ENCODE measurements around the gene CCDC57. TPM values are rescaled to one million over a fixed set of nuclear protein-coding genes. Genes with fewer than 3 reads are reported as not detected.
A peak's percentile ranks its signal among the peaks of the same experiment; 100 is the strongest.

The CCDC57 gene
- total RNA-seq, 1 donor from 2014 or later: 15.0 TPM

DNA sequence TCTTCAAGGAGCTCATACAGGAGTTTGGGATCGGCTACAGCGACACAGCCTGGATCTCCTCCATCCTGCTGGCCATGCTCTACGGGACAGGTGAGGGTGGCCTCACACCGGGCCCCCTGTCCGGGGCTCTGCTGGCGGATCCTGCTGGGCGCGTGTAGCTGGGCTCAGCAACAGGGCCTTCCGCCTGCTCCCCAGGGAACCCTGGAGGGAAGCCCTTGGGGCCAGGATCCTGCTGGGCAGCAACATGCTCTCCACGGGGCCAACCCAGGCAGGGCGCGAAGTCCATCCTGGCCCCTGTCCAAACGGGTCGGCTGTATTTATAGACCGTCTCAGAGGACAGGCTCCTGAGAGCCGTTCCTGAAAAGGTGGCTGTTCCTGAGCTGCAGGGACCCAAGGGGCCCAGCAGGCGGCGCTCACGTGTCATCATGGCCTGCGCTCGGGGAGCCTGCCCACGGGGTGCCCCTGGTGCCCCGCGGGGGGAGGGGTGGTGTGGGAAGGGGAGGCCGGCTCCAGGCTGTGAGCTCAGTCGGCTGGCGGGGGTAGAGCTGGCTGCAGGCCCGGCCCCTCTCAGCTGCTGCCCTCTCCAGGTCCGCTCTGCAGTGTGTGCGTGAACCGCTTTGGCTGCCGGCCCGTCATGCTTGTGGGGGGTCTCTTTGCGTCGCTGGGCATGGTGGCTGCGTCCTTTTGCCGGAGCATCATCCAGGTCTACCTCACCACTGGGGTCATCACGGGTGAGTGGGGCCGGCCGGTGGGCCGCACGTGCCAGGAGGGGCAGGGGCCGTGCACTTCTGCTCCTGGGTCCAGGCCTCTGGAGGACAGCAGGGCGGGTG is 23.7 kb upstream of the CCDC57 start:
- H3K9ac ChIP-seq: no peak overlapping the region
- H3K4me1 Mint-ChIP-seq: peaks cover 5% of the 10 kb centered on the region
- peak; percentile 86 for DNase-seq (ENCODE audit: low spot score)
- no peak overlapping the region for H3K27ac ChIP-seq
- TF ChIP-seq, protein P1, sequence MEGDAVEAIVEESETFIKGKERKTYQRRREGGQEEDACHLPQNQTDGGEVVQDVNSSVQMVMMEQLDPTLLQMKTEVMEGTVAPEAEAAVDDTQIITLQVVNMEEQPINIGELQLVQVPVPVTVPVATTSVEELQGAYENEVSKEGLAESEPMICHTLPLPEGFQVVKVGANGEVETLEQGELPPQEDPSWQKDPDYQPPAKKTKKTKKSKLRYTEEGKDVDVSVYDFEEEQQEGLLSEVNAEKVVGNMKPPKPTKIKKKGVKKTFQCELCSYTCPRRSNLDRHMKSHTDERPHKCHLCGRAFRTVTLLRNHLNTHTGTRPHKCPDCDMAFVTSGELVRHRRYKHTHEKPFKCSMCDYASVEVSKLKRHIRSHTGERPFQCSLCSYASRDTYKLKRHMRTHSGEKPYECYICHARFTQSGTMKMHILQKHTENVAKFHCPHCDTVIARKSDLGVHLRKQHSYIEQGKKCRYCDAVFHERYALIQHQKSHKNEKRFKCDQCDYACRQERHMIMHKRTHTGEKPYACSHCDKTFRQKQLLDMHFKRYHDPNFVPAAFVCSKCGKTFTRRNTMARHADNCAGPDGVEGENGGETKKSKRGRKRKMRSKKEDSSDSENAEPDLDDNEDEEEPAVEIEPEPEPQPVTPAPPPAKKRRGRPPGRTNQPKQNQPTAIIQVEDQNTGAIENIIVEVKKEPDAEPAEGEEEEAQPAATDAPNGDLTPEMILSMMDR (IDR thresholded peaks at IDR 0.05): peak; percentile 89
- TF ChIP-seq EZH2phosphoT487 (IDR thresholded peaks at IDR 0.05): no peak
- no peaks in the 10 kb centered on the region for H3K79me2 ChIP-seq (ENCODE audit: low read depth)
- no peaks in the 10 kb centered on the region for H3K36me3 ChIP-seq
- no peak overlapping the region for H3K4me2 ChIP-seq
- H3K36me3 Mint-ChIP-seq: peaks cover 1% of the 10 kb centered on the region
- no peaks in the 10 kb centered on the region for H3K9me3 Mint-ChIP-seq
- H3K9me3 ChIP-seq (ENCODE audit: low read depth): no peaks in the 10 kb centered on the region
- peaks cover 6% of the 10 kb centered on the region for H3K27me3 Mint-ChIP-seq (ENCODE audit: insufficient read depth, low read depth)
- peaks cover 88% of the 10 kb centered on the region for H4K20me1 ChIP-seq (ENCODE audit: low read depth)
- H3K4me3 Mint-ChIP-seq: no peak overlapping the region
- no peak overlapping the region for H3K27ac Mint-ChIP-seq
- H3K4me3 ChIP-seq: no peak overlapping the region
- H3F3A ChIP-seq (ENCODE audit: low read depth): peaks cover 25% of the 10 kb centered on the region
- H3K27me3 ChIP-seq: peaks cover 12% of the 10 kb centered on the region
- peaks cover 25% of the 10 kb centered on the region for H3K4me1 ChIP-seq
- H2AFZ ChIP-seq (replicated peaks): no peak overlapping the region

DNA sequence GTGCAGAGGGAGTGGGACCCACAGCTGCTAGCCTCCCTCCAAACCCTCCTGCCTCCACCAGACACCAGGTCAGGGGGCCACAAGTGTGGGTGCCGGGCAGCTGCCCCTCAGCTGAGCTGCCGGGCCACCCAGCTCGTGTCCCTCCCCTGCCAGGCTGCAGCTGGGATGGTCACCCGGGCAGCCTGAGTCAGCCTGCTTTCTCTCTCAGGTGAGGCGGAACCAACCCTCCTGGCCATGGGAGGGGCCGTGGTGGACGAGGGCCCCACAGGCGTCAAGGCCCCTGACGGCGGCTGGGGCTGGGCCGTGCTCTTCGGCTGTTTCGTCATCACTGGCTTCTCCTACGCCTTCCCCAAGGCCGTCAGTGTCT is 23.1 kb upstream of the CCDC57 start:
- Mint-ChIP-seq H3K4me1 (peaks cover 5% of the 10 kb centered on the region), H3K9me3 (no peaks in the 10 kb centered on the region), H3K27me3 (ENCODE audit: insufficient read depth, low read depth) (peaks cover 6% of the 10 kb centered on the region), H3K4me3 (no peak overlapping the region), H3K27ac (no peak overlapping the region), H3K36me3 (peaks cover 1% of the 10 kb centered on the region)
- H3K9me3 ChIP-seq (ENCODE audit: low read depth): no peaks in the 10 kb centered on the region
- H3K79me2 ChIP-seq (ENCODE audit: low read depth): no peaks in the 10 kb centered on the region
- DNase-seq (ENCODE audit: low spot score): no peak
- no peak overlapping the region for H3K9ac ChIP-seq
- peaks cover 82% of the 10 kb centered on the region for H4K20me1 ChIP-seq (ENCODE audit: low read depth)
- peaks cover 25% of the 10 kb centered on the region for H3K4me1 ChIP-seq
- H3K36me3 ChIP-seq: no peaks in the 10 kb centered on the region
- H3K27me3 ChIP-seq: peaks cover 18% of the 10 kb centered on the region
- no peak overlapping the region for H2AFZ ChIP-seq (replicated peaks)
- H3K4me2 ChIP-seq: no peak overlapping the region
- H3K4me3 ChIP-seq: no peak overlapping the region
- peaks cover 27% of the 10 kb centered on the region for H3F3A ChIP-seq (ENCODE audit: low read depth)
- no peak overlapping the region for H3K27ac ChIP-seq
- TF ChIP-seq EZH2 (IDR thresholded peaks at IDR 0.05): no peak

DNA sequence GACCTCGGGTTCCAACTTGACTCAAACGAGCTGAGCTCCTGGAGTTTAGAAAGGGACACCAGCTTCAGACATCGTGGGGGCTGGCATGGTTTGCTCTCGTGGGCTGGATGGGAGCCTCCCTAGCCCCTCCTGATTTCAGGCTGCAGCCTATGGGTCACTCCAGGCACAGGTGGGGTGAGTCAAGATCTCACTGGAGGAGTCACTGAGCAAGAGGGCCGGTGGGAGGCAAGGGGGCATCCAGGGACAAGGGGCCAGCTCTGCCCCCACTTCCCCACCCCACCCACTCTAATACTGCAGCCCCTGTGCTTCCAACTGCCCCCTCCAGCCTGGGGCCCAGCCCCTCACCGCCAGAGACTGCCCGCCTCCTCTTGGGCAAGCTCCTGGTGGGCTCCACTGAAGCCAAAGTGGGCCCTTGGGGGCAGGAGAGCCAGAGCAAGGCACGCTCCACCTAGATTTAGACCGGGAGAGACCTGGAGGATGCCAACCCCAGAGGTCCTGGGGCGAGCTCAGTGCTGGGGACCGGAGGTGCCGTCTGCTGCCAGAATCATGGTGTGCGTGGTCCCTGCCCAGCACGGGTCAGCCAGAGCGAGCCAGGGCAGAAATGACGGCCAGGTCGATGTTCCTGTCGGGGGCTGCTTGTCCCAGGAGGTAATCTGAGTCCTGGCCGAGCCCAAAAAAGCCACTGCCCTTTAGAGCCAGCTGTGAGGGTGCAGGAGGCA is 22.6 kb upstream of the CCDC57 start:
- H3K9me3 Mint-ChIP-seq: no peaks in the 10 kb centered on the region
- H3K4me1 ChIP-seq: peaks cover 25% of the 10 kb centered on the region
- H3K9me3 ChIP-seq (ENCODE audit: low read depth): no peaks in the 10 kb centered on the region
- H3K4me3 Mint-ChIP-seq: no peak overlapping the region
- peaks cover 7% of the 10 kb centered on the region for H3K27me3 Mint-ChIP-seq (ENCODE audit: insufficient read depth, low read depth)
- H3K36me3 Mint-ChIP-seq: peaks cover 1% of the 10 kb centered on the region
- peaks cover 82% of the 10 kb centered on the region for H4K20me1 ChIP-seq (ENCODE audit: low read depth)
- no peak overlapping the region for H3K4me2 ChIP-seq
- peaks cover 33% of the 10 kb centered on the region for H3F3A ChIP-seq (ENCODE audit: low read depth)
- TF ChIP-seq EZH2 (IDR thresholded peaks at IDR 0.05) (no peak), EZH2phosphoT487 (IDR thresholded peaks at IDR 0.05) (no peak)
- TF ChIP-seq, protein P1 (IDR thresholded peaks at IDR 0.05): no peak
- H3K79me2 ChIP-seq (ENCODE audit: low read depth): no peaks in the 10 kb centered on the region
- peaks cover 23% of the 10 kb centered on the region for H3K27me3 ChIP-seq
- no peak overlapping the region for H2AFZ ChIP-seq (replicated peaks)
- no peaks in the 10 kb centered on the region for H3K36me3 ChIP-seq
- H3K27ac ChIP-seq: no peak overlapping the region
- H3K4me3 ChIP-seq: no peak overlapping the region
- H3K4me1 Mint-ChIP-seq: peaks cover 6% of the 10 kb centered on the region
- no peak overlapping the region for H3K9ac ChIP-seq
- no peak overlapping the region for H3K27ac Mint-ChIP-seq
- no peak for DNase-seq (ENCODE audit: low spot score)
